Right ventricle myocardium inferior (tissue), 1 donor: ENCODE results near the gene LPIN1. TPM values are rescaled to one million over a fixed set of nuclear protein-coding genes. Genes with fewer than 3 reads are reported as not detected.
A peak's percentile ranks its signal among the peaks of the same experiment; 100 is the strongest.
"Not testable (repeated sequence)": the region's sequence is repeated elsewhere in the genome, so short reads cannot be mapped to it uniquely, and the experiment has no call there.

ENCODE experiments used
- ATAC-seq: fragments of 200-7000 bp; cut with Tn5 transposase; one replicate; pipeline ENCODE4 v1.9.1; 2020; ENCODE audit warnings: mild to moderate bottlenecking, moderate library complexity
- DNase-seq: peaks from one replicate; pipeline ENCODE4 v3.0.0; 2021; ENCODE audit errors: missing footprints
- intact Hi-C: fragments of 100-400 bp; cut with DNase I; formaldehyde crosslinking; loops from one replicate; pipeline ENCODE4 v1.11.0; 2022
- total RNA-seq: library from RNA; stranded (reverse); fragmentation: NEBNext Ultra II Directional; extraction: Animal tissue kit (Norgen Biotek cat#: 25700); gene quantifications from one replicate; pipeline ENCODE4 v1.2.1, GENCODE V29; 2021
- donor health status: DM: no; HTN: yes; CAD: no; lungs with severe emphysema.

The LPIN1 gene
- total RNA-seq, 1 donor from 2014 or later, result 64.6 TPM

DNA sequence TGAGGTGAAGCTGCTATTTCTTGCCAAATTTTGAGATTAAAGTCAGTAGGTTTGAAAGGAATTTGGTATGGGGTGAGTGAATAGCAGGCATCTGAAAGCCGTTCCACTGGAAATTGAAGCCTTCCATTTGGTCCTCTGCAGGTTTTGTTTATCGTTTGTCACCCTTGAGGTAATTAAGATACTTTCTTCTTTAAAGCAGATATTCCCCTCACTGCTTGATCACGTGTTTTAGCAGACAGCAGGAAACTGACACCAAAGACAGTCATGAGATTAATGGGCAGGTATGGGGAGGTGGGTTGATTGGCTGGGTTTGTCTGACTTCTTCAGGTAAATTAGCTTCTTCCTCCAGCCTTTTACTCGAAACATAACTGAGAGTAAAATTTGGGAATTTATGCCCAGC, 10.7 kb downstream of the LPIN1 start:
- no peak for DNase-seq
- ATAC-seq, result no peak
- intact Hi-C loops, result no loop called here

DNA sequence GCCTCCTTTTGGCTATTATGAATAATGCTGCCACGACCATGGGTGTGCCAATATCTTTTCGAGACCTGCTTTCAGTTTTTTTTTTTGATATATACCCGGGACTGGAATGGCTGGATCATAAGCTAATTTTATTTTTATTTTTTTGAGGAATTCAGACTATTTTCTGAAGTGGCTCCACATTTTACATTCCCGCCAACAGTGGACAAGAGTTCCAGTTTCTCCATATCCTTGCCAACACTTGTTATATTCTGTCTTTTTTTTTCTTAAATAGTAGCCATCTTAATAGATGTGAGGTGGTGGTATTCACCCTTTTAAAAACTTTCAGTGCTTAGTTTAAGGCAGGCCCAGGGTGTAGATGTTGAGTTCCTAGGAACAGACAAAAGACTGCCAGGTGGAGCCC, 11.8 kb downstream of the LPIN1 start:
- intact Hi-C loops, result no loop called here
- ATAC-seq (no peak), DNase-seq (no peak)

DNA sequence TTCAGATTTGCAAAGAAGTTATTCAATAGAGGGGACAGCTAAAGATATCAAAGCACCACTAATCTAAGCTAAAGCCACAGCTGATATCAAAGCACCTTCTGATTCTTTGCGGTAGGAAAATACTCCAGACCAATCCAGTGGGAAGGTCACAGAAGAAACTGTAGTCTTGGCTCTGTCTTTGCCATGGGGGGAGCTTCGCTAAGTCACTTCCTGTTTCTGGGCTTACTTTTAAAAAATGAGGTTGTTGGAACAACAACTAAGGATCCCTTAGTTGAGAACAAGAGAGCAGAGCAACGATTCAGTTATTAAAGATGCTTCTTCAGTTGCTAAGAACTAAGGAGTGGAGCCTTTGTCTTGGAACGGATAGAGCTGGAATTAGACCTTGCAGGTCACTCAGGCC, 12.2 kb downstream of the LPIN1 start:
- intact Hi-C loops, result no loop called here
- no peak for DNase-seq
- no peak for ATAC-seq

GRCh38 chr2:11759182-11759975, 12.9 kb downstream of the LPIN1 start:
- DNase-seq, ATAC-seq, intact Hi-C loops: not testable (repeated sequence)

GRCh38 chr2:11761259-11761658, 14.8 kb downstream of the LPIN1 start:
- DNase-seq (no peak), ATAC-seq (no peak)
- intact Hi-C loops, result no loop called here

DNA sequence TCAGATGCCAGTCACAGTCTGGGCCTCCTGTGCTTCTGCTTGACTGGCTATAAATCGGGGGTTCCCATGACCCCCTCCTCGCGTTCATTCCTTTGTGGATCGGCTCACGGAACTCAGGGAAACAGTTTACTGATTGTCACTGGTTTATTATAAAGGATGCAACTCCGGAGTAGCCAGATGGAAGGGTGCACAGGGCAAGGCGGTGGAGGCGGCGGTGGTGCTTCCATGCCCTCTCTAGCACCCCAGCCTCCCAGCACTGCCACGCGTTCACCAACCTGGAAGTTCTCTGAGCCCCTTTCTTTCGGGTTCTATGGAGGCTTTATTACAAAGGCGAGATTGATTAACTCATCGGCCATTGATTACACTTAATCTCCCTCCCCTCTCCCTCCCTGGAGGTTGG, 15.6 kb downstream of the LPIN1 start:
- DNase-seq (no peak), ATAC-seq (no peak)
- intact Hi-C loops, result no loop called here

- ATAC-seq (no peak), DNase-seq (peak; percentile 46)
- intact Hi-C loops, result no loop called here
Measured at GRCh38 chr2:11762799-11763461, 16.5 kb downstream of the LPIN1 start.

DNA sequence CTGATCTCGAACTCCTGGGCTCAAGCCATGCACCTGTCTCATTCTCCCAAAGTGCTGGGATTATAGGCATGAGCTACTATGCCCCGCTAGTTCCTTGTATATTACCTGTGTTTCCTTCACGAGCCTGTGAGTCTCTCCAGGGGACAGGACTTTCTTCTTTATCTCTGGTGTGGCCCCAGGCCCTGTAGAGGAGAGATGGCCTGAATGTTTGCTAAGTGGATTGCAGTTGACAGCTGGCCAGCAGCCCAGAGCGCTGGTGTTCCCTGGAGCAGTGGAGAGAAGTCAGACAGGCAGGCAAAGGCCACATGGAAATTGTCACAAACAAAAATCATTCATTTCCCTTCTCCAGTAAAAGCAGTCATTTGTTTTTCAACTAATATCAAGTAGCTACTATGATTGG, 17.9 kb downstream of the LPIN1 start:
- ATAC-seq (peak; percentile 95), DNase-seq (peak; percentile 82)
- intact Hi-C loops, result no loop called here

GRCh38 chr2:11764920-11765319, 18.5 kb downstream of the LPIN1 start:
- intact Hi-C loops, result no loop called here
- DNase-seq, result peak; percentile 37
- ATAC-seq, result peak; percentile 27

GRCh38 chr2:11765501-11765900, 19.1 kb downstream of the LPIN1 start:
- intact Hi-C loops, result no loop called here
- DNase-seq (peak; percentile 27), ATAC-seq (no peak)

- ATAC-seq (no peak), DNase-seq (no peak)
- intact Hi-C loops, result no loop called here
Measured at GRCh38 chr2:11766016-11766415, 19.6 kb downstream of the LPIN1 start.

GRCh38 chr2:11767779-11768178, 21.3 kb downstream of the LPIN1 start:
- no peak for ATAC-seq
- no peak for DNase-seq
- intact Hi-C loops, result no loop called here

GRCh38 chr2:11768946-11769345, 22.5 kb downstream of the LPIN1 start:
- intact Hi-C loops, result no loop called here
- ATAC-seq (no peak), DNase-seq (no peak)

- no peak for ATAC-seq
- intact Hi-C loops, result no loop called here
Measured at GRCh38 chr2:11769516-11769915, 23.1 kb downstream of the LPIN1 start.

GRCh38 chr2:11770531-11771188, 24.2 kb downstream of the LPIN1 start:
- DNase-seq (no peak), ATAC-seq (no peak)
- intact Hi-C loops, result no loop called here

More at GRCh38 chr2:11769516-11769915, 23.1 kb downstream of the LPIN1 start:
- DNase-seq, result no peak

- no peak for DNase-seq
- intact Hi-C loops, result no loop called here
- ATAC-seq, result no peak
Measured at GRCh38 chr2:11771971-11772615, 25.7 kb downstream of the LPIN1 start.

- intact Hi-C loops, result no loop called here
- no peak for ATAC-seq
- DNase-seq, result no peak
Measured at GRCh38 chr2:11773111-11773510, 26.7 kb downstream of the LPIN1 start.

GRCh38 chr2:11773747-11774525, 27.5 kb downstream of the LPIN1 start:
- DNase-seq (no peak), ATAC-seq (no peak)
- intact Hi-C loops, result no loop called here

DNA sequence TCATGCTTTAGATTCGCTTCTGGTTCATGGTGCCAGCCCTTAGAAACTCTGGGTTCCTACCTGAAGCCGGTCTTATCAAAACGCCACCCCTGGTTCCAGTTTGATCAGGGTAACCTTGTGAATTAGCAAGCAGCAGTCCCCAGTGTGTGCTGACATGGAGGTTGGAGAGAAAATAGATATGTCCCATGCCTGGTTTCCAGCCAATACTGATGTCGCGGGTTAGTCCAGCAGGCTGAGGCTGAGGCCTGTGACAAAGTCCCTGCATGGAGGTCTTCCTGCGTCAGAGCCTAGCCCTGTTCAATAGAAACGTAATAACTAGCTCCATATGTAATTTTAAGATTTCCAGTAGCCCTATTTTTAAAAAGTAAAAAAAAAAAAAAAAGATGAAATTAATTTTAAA, 28.2 kb downstream of the LPIN1 start:
- no peak for DNase-seq
- ATAC-seq, result peak; percentile 68
- intact Hi-C loops, result no loop called here
